HG03066 (cell line): ENCODE results near the gene ZNF157.

ENCODE experiments used
- ATAC-seq: cut with Tn5 transposase; IDR thresholded peaks from one replicate; pipeline ENCODE4 v1.9.1; 2021; ENCODE audit warnings: low read depth; ENCODE audit not compliant: unreplicated experiment

ZNF157 gene

GRCh38 chrX:47446431-47446830 is 76.1 kb downstream of the ZNF157 start:
- no peak for ATAC-seq

- no peak for ATAC-seq
Measured at GRCh38 chrX:47446971-47447370, 76.6 kb downstream of the ZNF157 start.

GRCh38 chrX:47447607-47448006 is 77.2 kb downstream of the ZNF157 start:
- ATAC-seq, result no peak

- no peak for ATAC-seq
Measured at GRCh38 chrX:47448165-47448806, 77.9 kb downstream of the ZNF157 start.

- ATAC-seq, result no peak
Measured at GRCh38 chrX:47452112-47452511, 81.7 kb downstream of the ZNF157 start.

GRCh38 chrX:47456080-47456479 is 85.7 kb downstream of the ZNF157 start:
- ATAC-seq, result no peak

GRCh38 chrX:47458528-47458927 is 88.2 kb downstream of the ZNF157 start:
- no peak for ATAC-seq

GRCh38 chrX:47460561-47460960 is 90.2 kb downstream of the ZNF157 start:
- no peak for ATAC-seq
